ENCODE measurements around the gene SLC39A11. TPM values are rescaled to one million over a fixed set of nuclear protein-coding genes. Genes with fewer than 3 reads are reported as not detected.

SLC39A11 gene
- total RNA-seq, 1 donor from 2014 or later = 34.8 TPM

DNA sequence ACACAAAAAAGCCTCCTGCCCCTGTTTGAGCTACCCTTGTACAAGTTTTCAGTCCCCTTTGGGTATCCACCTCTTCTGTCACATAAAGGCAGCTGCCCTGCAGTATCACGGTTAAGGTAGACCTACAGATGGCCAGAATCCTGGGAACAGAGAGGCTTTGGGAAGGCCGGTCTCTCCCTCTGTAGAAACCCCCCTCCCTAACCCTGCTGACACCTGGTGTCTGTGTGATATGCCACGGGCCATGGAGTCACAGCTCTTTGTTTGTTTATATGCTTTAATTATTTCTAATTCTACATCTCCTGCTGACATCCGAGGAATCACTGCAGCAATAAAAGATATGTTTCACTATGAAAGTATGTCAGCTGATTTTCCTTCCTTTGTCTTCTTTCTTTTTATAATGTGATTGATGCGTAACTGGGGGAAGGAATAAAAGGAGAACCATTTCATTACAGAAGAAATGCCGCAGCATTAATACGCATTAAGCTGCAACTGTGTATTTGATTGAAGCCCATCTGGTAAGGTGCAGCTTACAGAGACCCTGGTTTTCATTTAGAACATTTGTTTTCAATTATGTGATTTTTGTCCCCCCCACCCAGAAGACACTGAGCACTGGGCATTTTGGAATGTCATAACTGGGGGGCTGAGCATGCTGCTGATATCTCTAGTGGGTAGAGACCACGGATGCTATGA lies 142.1 kb downstream of the SLC39A11 start:
- no peaks in the 10 kb centered on the region for H3K27me3 Mint-ChIP-seq
- TF ChIP-seq CTCF (IDR thresholded peaks at IDR 0.05) = no peak
- H3K4me1 Mint-ChIP-seq = no peaks in the 10 kb centered on the region
- intact Hi-C loops (cut with micrococcal nuclease) = no loop called here
- H3K36me3 Mint-ChIP-seq (ENCODE audit: low read depth) = peaks cover 21% of the 10 kb centered on the region
- DNase-seq (no peak), ATAC-seq (ENCODE audit: low read depth) (no peak)
- no peaks in the 10 kb centered on the region for H3K9me3 Mint-ChIP-seq
- ChIA-PET POLR2A (no interaction called here), CTCF (no interaction called here)
- no peak overlapping the region for H3K4me3 Mint-ChIP-seq
- H3K27ac Mint-ChIP-seq = no peak overlapping the region

DNA sequence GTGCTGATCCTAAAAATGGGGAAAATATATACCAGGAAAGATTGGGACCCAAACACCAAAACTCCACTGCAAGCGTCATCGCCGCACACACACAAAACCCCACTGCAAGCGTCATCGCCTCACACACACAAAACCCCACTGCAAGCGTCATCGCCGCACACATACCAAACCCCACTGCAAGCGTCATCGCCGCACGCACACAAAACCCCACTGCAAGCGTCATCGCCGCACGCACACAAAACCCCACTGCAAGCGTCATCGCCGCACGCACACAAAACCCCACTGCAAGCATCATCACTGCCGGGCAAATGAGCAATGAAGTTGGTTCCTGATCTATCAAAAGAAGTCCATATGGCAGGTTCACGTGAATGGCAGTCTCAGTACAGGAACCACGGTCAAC lies 144.4 kb downstream of the SLC39A11 start:
- intact Hi-C loops (cut with micrococcal nuclease) = no loop called here
- POLR2A ChIA-PET = no interaction called here
- ATAC-seq (ENCODE audit: low read depth) (no peak), DNase-seq (no peak)
- TF ChIP-seq CTCF (IDR thresholded peaks at IDR 0.05) = no peak
- H3K4me1 Mint-ChIP-seq = no peaks in the 10 kb centered on the region
- H3K9me3 Mint-ChIP-seq = no peaks in the 10 kb centered on the region
- no peaks in the 10 kb centered on the region for H3K27me3 Mint-ChIP-seq
- peaks cover 34% of the 10 kb centered on the region for H3K36me3 Mint-ChIP-seq (ENCODE audit: low read depth)
- no peak overlapping the region for H3K4me3 Mint-ChIP-seq
- H3K27ac Mint-ChIP-seq = no peak overlapping the region
- CTCF ChIA-PET = no interaction called here

- ATAC-seq (ENCODE audit: low read depth) (no peak), DNase-seq (no peak)
- ChIA-PET POLR2A (no interaction called here), CTCF (no interaction called here)
- Mint-ChIP-seq H3K27me3 (no peaks in the 10 kb centered on the region), H3K36me3 (ENCODE audit: low read depth) (peaks cover 38% of the 10 kb centered on the region), H3K27ac (no peak overlapping the region), H3K4me3 (no peak overlapping the region), H3K4me1 (no peaks in the 10 kb centered on the region), H3K9me3 (no peaks in the 10 kb centered on the region)
- intact Hi-C loops (cut with micrococcal nuclease) = no loop called here
- no peak for TF ChIP-seq CTCF (IDR thresholded peaks at IDR 0.05)
Observed at GRCh38 chr17:72947475-72947874, 145.0 kb downstream of the SLC39A11 start.

- Mint-ChIP-seq H3K27me3 (no peaks in the 10 kb centered on the region), H3K27ac (no peak overlapping the region), H3K9me3 (no peaks in the 10 kb centered on the region), H3K4me3 (no peak overlapping the region), H3K36me3 (ENCODE audit: low read depth) (peaks cover 40% of the 10 kb centered on the region), H3K4me1 (no peaks in the 10 kb centered on the region)
- ChIA-PET CTCF (no interaction called here), POLR2A (no interaction called here)
- no peak for DNase-seq
- TF ChIP-seq CTCF (IDR thresholded peaks at IDR 0.05) = no peak
- no peak for ATAC-seq (ENCODE audit: low read depth)
- intact Hi-C loops (cut with micrococcal nuclease) = no loop called here
Observed at GRCh38 chr17:72946696-72947095, 145.8 kb downstream of the SLC39A11 start.

DNA sequence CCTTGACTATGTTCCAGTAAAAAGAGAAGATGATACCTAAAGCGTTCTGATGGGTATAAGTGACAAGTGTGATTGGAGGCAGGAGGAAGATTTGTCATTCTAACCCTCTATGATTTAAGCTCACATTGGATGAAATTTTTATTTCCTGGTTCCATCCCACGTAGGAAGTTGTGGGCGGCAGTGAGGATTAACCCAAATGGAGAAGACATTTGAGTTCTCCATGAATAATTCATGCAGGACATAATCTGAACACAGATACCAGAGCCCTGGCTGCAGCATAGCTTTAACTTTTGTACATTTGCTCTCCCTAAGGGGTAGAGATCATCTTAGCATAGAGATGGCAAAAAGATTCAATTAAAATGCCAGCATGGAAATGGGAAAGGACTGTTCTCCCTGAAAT lies 146.3 kb downstream of the SLC39A11 start:
- intact Hi-C loops (cut with micrococcal nuclease) = no loop called here
- H3K27me3 Mint-ChIP-seq = no peaks in the 10 kb centered on the region
- H3K4me3 Mint-ChIP-seq = no peak overlapping the region
- TF ChIP-seq CTCF (IDR thresholded peaks at IDR 0.05) = no peak
- no peaks in the 10 kb centered on the region for H3K4me1 Mint-ChIP-seq
- ChIA-PET POLR2A (no interaction called here), CTCF (no interaction called here)
- DNase-seq = no peak
- H3K36me3 Mint-ChIP-seq (ENCODE audit: low read depth) = peaks cover 40% of the 10 kb centered on the region
- no peaks in the 10 kb centered on the region for H3K9me3 Mint-ChIP-seq
- H3K27ac Mint-ChIP-seq = no peak overlapping the region
- ATAC-seq (ENCODE audit: low read depth) = no peak
